HL-60 (cell line): ENCODE measurements around the gene GID8.

Experiments
- POLR2AphosphoS5 ChIP-seq: IDR thresholded peaks from 2 replicates; pipeline ENCODE4 v1.6.1; 2012; ENCODE audit warnings: low read depth
- SPI1 ChIP-seq: IDR thresholded peaks from 2 replicates; pipeline ENCODE4 v1.6.1; 2012; ENCODE audit warnings: low read depth, mild to moderate bottlenecking, borderline replicate concordance
- TF ChIP-seq, protein P1 (sequence below): IDR thresholded peaks from one replicate; pipeline ENCODE4 v1.5.1; 2011; ENCODE audit warnings: low read length, control low read depth, inconsistent platforms; ENCODE audit not compliant: insufficient read depth
- TF ChIP-seq, protein P2 (sequence below): IDR thresholded peaks from 2 replicates; pipeline ENCODE4 v1.6.1; 2012; ENCODE audit warnings: low read depth; ENCODE audit not compliant: insufficient replicate concordance

DNA sequence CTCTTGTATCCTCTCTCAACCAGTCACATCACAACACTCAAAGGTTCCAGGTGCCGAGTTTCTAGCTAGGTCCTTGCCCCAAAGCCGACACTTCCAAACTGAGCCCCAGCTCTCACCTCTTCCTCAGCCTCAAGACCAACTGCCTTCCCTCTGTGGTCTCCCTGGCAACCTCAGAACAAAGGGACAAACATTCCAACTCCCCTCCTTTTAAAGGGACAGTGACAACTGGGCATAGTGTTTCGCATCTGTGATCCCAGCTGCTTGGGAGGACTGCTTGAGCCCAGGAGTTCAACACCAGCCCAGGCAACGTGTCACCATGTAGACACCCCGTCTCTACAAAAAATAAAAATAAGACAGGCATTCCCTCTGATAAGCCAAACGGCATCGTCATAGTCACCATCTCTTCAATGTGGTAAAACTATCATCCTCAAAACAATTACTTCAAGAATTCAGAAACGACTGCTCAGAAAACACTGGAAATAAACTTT is 22.9 kb upstream of the GID8 start:
- TF ChIP-seq, protein P1, sequence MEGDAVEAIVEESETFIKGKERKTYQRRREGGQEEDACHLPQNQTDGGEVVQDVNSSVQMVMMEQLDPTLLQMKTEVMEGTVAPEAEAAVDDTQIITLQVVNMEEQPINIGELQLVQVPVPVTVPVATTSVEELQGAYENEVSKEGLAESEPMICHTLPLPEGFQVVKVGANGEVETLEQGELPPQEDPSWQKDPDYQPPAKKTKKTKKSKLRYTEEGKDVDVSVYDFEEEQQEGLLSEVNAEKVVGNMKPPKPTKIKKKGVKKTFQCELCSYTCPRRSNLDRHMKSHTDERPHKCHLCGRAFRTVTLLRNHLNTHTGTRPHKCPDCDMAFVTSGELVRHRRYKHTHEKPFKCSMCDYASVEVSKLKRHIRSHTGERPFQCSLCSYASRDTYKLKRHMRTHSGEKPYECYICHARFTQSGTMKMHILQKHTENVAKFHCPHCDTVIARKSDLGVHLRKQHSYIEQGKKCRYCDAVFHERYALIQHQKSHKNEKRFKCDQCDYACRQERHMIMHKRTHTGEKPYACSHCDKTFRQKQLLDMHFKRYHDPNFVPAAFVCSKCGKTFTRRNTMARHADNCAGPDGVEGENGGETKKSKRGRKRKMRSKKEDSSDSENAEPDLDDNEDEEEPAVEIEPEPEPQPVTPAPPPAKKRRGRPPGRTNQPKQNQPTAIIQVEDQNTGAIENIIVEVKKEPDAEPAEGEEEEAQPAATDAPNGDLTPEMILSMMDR, result no peak
- TF ChIP-seq, protein P2, sequence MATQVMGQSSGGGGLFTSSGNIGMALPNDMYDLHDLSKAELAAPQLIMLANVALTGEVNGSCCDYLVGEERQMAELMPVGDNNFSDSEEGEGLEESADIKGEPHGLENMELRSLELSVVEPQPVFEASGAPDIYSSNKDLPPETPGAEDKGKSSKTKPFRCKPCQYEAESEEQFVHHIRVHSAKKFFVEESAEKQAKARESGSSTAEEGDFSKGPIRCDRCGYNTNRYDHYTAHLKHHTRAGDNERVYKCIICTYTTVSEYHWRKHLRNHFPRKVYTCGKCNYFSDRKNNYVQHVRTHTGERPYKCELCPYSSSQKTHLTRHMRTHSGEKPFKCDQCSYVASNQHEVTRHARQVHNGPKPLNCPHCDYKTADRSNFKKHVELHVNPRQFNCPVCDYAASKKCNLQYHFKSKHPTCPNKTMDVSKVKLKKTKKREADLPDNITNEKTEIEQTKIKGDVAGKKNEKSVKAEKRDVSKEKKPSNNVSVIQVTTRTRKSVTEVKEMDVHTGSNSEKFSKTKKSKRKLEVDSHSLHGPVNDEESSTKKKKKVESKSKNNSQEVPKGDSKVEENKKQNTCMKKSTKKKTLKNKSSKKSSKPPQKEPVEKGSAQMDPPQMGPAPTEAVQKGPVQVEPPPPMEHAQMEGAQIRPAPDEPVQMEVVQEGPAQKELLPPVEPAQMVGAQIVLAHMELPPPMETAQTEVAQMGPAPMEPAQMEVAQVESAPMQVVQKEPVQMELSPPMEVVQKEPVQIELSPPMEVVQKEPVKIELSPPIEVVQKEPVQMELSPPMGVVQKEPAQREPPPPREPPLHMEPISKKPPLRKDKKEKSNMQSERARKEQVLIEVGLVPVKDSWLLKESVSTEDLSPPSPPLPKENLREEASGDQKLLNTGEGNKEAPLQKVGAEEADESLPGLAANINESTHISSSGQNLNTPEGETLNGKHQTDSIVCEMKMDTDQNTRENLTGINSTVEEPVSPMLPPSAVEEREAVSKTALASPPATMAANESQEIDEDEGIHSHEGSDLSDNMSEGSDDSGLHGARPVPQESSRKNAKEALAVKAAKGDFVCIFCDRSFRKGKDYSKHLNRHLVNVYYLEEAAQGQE, result no peak
- no peak for TF ChIP-seq POLR2AphosphoS5
- no peak for TF ChIP-seq SPI1
